Hepatic stellate cell (primary cell): Measurements from ENCODE around the gene DOCK2.
"Not testable (repeated sequence)": the region's sequence is repeated elsewhere in the genome, so short reads cannot be mapped to it uniquely, and the experiment has no call there.

Source experiments
- DNase-seq: peaks from one replicate; pipeline ENCODE4 v3.0.0; 2011; ENCODE audit warnings: low spot score

DOCK2 gene

GRCh38 chr5:170056561-170057267 is 419.6 kb downstream of the DOCK2 start:
- no peak for DNase-seq

GRCh38 chr5:170057311-170057710 is 420.2 kb downstream of the DOCK2 start:
- no peak for DNase-seq

GRCh38 chr5:170059221-170059620 is 422.1 kb downstream of the DOCK2 start:
- DNase-seq = no peak

GRCh38 chr5:170067152-170067551 is 430.1 kb downstream of the DOCK2 start:
- DNase-seq = no peak

GRCh38 chr5:170067574-170068170 is 430.6 kb downstream of the DOCK2 start:
- DNase-seq = no peak

- no peak for DNase-seq
These were observed 432.4 kb downstream of the DOCK2 start for GRCh38 chr5:170069512-170069911.

- peak; percentile 32 for DNase-seq
These were observed 433.7 kb downstream of the DOCK2 start for GRCh38 chr5:170070556-170071412.

GRCh38 chr5:170071748-170072147 is 434.7 kb downstream of the DOCK2 start:
- DNase-seq = no peak

GRCh38 chr5:170075696-170076095 is 438.6 kb downstream of the DOCK2 start:
- DNase-seq = no peak

- DNase-seq = no peak
These were observed 439.1 kb downstream of the DOCK2 start for GRCh38 chr5:170076211-170076610.

GRCh38 chr5:170076739-170077138 is 439.7 kb downstream of the DOCK2 start:
- DNase-seq = no peak

- no peak for DNase-seq
These were observed 440.5 kb downstream of the DOCK2 start for GRCh38 chr5:170077526-170077925.

- no peak for DNase-seq
These were observed 441.4 kb downstream of the DOCK2 start for GRCh38 chr5:170078458-170078857.

- DNase-seq = no peak
These were observed 441.9 kb downstream of the DOCK2 start for GRCh38 chr5:170078931-170079330.

GRCh38 chr5:170080217-170080616 is 443.1 kb downstream of the DOCK2 start:
- no peak for DNase-seq

GRCh38 chr5:170080786-170081445 is 443.8 kb downstream of the DOCK2 start:
- no peak for DNase-seq

GRCh38 chr5:170081616-170082015 is 444.5 kb downstream of the DOCK2 start:
- DNase-seq = no peak

- DNase-seq = no peak
These were observed 445.6 kb downstream of the DOCK2 start for GRCh38 chr5:170082701-170083100.

- DNase-seq = no peak
These were observed 450.2 kb downstream of the DOCK2 start for GRCh38 chr5:170087168-170087817.

- no peak for DNase-seq
These were observed 455.5 kb downstream of the DOCK2 start for GRCh38 chr5:170092455-170093101.

GRCh38 chr5:170094329-170094728 is 457.3 kb downstream of the DOCK2 start:
- not testable (repeated sequence) for DNase-seq
